GM21723 (cell line): ENCODE data around the gene LTB4R2.
"Not testable (repeated sequence)": the region's sequence is repeated elsewhere in the genome, so short reads cannot be mapped to it uniquely, and the experiment has no call there.

ENCODE experiments used
- ATAC-seq: cut with Tn5 transposase; IDR thresholded peaks from one replicate; pipeline ENCODE4 v1.9.1; 2021; ENCODE audit warnings: mild to moderate bottlenecking, moderate library complexity; ENCODE audit not compliant: unreplicated experiment

Gene LTB4R2

DNA sequence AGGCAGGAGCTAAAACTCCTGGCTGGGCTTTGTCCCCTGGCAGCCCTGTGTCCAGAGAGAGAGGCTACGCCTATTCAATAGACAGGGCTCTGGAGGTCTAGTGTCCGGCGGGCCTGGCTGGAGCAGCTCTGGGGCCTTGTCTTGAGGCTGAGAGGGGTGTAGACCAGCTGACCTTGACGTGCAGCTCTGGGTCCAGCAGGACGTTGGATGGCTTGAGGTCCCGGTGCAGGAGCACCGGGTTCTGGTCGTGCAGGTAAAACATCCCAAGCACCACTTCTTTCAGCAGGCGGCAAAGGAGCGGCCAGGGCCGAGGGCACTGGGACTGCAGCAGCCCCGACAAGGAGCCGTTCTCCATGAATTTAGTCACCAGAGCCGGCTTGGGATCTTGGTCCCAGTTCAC lies 28.9 kb downstream of the LTB4R2 start:
- ATAC-seq: no peak

DNA sequence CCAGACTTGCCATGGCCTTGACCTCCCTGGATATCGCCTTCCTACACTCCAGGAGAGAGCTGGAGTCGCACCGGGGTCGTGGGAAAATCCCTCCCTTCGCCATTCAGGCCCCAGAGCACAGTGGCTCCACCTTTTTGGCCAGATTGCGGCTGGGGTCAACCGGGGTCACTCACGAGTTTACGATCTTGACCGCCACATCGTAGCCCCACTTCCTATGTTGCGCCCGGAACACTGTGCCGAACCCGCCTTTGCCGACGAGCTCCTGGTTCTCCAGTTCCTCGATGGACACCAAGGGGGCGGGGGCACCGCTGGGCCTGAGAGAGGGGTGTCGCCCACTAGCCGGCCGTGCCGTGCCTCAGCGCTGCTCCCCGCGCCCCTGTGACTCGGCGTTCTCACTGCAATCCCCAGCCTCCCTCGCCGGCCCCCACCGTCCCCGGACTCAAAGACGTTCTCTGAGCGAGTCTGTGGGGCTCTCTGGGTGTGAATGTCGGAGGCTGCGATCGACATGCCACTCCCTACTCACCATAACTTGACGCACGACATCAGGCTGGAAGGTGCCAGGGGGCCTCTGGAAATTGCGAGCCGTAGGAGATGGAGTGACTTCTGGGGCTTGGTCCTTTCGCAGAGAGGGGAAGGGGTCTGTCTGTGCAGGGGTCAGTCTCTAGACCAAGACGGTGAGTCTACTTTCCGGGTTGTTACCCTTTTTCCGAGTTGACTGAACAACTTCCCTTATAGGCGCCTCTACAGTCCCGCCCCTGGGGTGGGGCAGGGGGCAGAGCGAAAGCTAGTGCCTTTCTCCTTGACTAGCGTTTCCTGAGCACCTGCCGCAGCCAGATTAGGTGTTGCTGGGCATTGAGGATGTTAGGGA lies 29.6 kb downstream of the LTB4R2 start, which contains the start of gene RIPK3:
TSS of gene RIPK3 (minus strand) at position 708 of the 868 bp plus-strand sequence. CDS start at position 543, 165 bp downstream.
- ATAC-seq: peak; percentile 93

DNA sequence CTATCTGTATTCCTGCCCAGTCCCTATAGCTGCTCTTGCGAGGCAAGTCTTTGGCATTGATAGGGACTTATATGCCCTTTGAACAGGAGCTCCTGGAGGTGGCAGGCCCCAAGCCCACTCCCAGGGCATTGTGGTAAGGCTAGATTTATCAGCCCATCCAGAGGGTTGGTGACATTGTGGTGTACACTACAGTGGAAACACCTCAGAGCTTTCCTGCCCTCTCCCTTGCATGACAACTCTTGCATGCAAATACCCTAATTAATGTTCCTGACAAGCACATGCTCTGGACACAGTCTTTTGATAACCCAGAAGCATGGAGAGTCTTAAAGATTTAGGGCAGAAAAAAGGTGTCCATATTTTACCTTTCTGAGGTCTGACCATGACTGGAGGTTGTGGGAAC lies 30.7 kb downstream of the LTB4R2 start:
- ATAC-seq: no peak

DNA sequence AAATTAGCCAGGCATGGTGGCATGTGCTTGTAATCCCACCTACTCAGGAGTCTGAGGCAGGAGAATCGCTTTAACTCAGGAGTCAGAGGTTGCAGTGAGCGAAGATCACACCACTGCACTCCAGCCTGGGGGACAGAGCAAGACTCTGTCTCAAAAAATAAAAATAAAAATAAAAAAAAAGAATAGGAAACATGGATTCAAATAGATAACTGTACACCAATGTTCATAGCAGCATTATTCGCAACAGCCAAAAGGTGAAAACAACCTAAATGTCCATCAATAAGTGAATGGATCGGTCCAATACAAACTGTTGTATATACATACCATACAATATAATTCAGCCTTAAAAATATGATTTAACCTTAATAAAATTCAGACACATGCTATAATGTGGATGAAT lies 32.9 kb downstream of the LTB4R2 start:
- ATAC-seq: no peak

DNA sequence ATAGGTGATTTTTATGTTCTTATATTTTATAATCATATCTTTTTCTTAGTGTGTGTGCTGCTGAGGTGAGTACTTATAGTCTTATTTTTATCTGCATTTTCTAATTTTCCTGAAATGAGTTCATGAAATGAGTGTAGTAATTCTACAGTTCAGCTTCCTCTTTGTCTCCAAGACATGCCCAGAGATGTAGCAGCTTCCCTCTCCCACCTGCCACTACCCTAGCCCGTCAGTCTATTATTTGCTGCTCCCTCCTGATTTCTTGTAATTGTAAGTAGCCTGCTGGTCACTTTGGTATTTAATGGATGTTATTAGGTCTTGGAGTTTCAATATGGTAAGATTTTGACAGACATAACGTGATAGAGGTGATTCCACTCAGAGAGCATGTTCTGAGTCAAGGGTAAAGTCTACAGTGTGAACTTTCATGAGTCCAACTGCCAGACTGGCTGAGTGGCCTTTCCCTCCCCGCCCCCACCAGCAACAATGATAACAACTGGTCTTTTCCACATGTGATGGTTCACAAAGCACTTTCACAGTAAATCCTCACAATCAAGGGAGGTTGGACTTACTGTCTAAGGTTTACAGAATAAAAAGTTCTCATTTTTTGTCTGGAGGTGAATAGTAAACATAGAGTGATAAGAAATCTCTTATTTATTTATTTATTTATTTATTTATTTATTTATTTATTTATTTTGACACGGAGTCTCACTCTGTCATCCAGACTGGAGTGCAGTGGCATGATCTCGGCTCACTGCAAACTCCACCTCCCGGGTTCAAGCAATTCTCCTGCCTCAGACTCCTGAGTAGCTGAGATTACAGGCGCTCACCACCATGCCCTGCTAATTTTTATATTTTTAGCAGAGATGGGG lies 34.1 kb downstream of the LTB4R2 start:
- no peak for ATAC-seq

DNA sequence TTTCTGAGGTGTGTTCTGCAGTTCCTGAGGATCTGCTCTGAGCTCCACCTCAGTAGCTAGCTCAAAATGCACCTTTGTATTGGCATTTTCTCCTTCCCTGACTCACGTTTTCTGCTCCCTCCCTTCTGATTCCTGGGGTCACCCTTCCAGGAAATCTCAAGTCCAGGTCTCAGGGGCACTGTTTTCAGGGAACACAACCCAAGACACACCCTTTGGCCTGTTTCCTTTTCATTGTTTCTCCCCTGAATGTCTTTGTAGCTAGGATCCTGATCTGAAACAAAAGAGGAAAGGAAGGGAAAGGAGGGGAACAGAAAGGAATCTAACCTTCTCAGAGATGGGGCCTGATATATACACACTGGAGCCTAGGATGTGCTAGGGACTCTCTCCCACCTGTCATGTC lies 37.2 kb downstream of the LTB4R2 start:
- no peak for ATAC-seq

DNA sequence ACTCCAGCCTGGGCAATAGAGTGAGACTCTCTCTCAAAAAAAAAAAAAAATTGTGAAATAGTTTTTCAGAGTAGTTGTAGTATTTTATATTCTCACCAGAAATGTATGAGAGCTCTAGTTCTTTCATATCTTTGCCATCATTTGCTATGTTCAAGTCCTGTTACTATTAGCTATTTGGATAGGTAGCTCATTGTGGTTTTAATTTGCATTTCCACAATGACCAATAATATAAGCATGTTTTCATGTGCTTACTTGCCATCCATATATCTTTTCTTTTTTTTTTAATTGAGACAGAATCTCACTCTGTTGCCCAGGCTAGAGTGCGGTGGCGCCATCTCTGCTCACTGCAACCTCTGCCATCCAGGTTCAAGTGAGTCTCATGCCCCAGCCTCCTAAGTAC lies 38.2 kb downstream of the LTB4R2 start:
- no peak for ATAC-seq

DNA sequence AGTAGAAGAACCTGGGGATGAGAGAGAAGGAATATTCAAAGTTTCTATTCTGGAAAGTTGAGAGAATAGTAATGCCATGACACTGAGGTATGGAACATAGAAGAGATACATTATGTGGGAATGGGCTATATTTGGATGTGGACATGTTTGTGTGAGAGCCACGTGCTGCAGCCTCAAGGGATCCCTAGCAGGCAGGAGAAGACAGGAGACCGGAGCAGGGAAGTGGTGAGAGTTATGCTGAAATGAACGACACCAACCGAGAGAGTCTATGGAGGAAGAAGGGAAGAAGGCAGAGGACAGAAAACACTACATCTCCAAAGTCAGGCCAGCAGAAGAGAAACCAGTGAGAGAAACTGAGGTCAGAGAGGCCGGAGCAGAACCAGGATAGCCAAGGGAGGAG lies 39.8 kb downstream of the LTB4R2 start:
- ATAC-seq: no peak

DNA sequence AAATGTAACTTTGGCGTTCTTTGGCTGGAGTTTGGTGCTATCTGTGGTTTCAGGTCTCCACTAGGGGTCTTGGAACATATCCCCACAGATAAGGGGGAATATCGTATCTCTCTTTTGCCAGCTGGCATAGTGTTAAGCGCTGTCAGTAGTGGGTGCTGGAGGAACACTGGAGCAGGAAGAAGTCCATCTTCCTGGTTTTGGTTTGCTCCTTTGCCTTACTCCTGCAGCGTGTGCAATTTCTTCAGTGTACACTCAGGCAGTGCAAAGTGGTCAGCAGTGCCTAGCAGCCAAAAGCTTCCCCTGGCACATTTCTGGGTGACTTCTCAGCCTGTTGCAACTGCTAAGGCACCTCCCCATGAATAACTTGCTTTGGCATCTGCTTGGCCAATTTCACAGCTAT lies 41.6 kb downstream of the LTB4R2 start:
- ATAC-seq: no peak

DNA sequence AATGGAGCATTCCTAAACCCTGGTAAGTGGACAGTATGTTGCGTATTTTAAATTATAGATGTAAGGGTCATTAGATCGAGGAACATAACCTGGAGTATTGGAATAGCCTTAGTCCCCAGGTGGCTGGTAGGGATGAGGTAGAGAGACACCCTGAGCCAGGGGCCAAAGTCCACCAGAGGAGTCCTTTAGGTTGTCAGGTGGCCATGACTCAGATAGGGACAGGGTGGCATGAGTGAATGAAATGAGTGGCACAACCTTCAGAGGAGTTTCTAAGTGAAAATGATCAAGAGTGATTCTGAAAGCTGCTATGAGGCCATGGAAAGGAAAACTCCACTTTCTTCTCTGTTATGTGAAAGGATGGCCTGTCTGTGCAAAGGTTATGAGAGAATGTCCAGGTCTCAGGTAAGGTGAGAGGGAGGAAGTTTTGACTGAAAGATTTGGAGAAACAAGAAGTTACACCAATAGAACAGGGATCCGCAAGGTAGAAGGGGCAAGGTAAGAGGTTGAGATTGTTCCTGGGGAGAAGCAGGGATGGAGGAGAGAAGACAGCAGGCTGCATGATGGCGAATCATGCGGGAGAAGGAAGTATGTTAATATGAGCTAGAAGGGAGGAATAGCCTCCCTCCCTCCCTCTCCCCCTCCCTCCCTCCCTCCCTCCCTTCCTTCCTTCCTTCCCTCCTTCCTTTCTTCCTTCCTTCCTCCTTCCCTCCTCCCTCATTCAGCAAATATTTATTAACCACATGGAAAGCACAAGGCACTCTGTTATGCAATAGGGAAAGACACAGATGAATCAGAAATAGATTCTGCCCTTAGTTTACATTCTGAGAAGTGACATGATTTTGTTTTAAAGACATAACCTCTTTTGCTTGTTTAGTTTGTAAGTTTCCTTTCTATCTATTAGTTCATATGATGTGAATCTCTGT lies 43.9 kb downstream of the LTB4R2 start:
- ATAC-seq: no peak

DNA sequence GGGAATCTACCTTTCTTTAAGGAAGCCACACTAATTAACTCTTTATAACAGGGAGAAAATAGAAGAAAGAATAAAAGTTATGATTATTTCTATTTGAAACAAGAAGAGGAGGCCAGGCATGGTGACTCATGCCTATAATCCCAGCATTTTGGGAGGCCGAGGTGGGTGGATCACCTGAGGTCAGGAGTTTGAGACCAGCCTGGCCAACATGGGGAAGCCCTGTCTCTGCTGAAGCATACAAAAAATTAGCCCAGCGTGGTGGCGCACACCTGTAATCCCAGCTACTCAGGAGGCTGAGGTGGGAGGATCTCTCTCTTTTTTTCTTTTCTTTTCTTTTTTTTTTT lies 44.5 kb downstream of the LTB4R2 start:
- not testable (repeated sequence) for ATAC-seq

DNA sequence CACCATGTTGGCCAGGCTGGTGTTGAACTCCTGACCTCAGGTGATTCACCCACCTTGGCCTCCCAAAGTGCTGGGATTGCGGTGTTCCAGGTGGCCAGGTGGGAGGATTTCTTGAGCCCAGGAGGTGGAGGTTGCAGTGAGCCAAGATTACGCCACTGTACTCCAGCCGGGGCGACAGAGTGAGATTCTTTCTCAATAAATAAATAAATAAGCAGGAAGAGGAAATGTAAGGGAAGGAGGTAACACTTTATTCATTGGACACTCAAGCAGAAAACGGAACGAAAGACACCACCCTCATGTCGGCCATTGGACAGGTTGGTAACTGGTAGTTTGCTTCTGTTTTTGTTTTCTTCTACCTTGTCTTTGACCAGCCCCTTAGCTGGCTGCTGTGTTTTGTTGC lies 45.1 kb downstream of the LTB4R2 start:
- no peak for ATAC-seq

DNA sequence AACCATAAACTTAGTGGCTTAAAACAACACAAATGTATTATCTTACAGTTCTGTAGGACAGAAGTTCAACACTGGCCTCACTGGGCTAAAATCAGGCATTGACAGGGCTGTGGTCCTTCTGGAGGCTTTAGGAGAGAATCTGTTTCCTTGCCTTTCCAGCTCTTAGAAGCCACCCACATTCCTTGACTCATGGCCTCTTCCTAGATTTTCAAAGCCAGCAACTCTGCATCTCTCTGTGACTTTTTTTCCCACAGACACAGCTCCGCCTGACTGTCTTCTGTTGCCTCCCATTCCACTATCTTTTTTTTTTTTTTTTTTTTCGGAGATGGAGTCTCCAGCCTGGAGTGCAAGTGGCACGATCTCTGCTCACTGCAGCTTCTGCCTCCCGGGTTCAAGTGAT lies 46.3 kb downstream of the LTB4R2 start:
- ATAC-seq: no peak

DNA sequence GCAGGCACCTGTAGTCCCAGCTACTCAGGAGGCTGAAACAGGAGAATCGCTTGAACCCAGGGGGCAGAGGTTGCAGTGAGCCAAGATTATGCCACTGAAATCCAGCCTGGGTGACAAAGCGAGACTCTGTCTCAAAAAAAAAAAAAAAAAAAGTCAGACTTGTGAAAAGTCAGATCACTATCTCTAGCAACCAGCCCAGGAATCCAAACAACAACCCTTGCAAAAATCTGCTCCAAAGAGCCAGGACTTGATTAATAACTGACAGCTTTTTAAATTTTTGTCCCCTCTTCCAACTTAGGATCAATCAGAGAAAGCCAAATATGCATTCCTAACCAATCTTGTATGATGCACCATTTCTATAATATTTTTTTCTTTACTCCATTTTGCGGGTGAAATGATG lies 50.3 kb downstream of the LTB4R2 start:
- ATAC-seq: no peak

DNA sequence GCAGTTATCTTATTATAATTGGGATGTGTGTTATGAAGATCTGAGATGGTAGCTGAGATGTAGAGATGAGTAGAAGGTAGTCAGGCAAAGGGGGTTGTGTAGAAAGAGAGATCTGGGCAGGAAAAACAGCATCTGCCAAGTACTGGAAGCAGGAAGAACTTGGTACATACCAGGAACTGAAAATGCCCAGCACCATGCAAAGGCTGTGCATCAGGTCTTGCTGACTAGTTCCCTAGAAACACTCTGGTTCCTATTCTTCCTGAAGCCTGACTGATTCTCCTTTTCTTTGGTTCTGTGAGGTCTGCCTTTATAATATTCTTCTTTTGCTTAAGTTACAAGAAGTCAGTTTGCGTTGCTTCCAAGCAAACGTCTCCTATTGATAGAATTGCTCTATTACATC lies 51.4 kb downstream of the LTB4R2 start:
- ATAC-seq: no peak
